Measurements from ENCODE around the gene GDF15.
"Not testable (repeated sequence)": the region's sequence is repeated elsewhere in the genome, so short reads cannot be mapped to it uniquely, and the experiment has no call there.

GDF15 gene

DNA sequence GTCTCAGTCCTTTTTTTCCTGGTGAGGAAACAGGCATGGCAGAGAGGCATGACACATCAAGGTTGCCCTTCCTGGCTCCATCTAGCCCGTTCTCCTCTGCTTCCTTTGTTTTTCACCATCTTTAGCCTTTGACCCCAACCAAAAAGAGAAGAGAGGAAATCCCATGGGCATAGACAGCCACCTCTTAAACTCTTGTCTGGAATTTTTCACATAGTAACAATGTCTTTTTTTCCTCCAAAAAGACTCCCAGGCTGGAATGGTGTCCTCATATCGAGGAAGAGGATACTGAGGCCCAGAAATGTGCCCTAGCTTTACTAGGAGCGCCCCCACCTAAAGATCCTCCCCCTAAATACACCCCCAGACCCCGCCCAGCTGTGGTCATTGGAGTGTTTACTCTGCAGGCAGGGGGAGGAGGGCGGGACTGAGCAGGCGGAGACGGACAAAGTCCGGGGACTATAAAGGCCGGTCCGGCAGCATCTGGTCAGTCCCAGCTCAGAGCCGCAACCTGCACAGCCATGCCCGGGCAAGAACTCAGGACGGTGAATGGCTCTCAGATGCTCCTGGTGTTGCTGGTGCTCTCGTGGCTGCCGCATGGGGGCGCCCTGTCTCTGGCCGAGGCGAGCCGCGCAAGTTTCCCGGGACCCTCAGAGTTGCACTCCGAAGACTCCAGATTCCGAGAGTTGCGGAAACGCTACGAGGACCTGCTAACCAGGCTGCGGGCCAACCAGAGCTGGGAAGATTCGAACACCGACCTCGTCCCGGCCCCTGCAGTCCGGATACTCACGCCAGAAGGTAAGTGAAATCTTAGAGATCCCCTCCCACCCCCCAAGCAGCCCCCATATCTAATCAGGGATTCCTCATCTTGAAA, at the start of gene GDF15:
Gene GDF15 (plus strand): TSS at position 484 of the 868 bp plus-strand sequence. CDS start 32 bp downstream, at position 516.
- DNase-seq (ENCODE audit: low read depth): peak; percentile 67

DNA sequence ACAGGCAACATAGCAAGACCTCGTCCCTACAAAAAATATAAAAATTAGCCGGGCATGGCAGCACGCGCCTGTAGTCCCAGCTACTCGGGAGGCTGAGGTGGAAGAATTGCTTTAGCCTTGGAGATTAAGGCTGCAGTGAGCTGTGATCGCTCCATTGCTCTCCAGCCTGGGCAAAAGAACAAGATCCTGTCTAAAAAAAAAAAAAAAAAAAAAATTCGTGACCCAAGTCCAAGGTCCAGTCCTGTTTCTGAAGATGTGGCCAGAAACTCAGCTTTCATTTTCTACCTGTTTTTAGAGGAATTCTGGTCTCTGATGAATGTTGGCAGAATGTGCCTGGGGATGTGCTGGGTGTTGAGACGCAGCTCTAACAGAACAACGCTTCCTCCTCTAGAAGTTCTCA, 47.4 kb upstream of the GDF15 start:
- no peak for DNase-seq (ENCODE audit: low read depth)

- DNase-seq (ENCODE audit: low read depth): no peak
Observed at GRCh38 chr19:18339723-18340122, 46.2 kb upstream of the GDF15 start.

GRCh38 chr19:18340190-18340989, 45.6 kb upstream of the GDF15 start, which contains the start of gene PGPEP1:
Gene PGPEP1, plus strand, starts transcription at chr19:18340598. Its CDS starts 84 bp downstream, at chr19:18340682.
- DNase-seq (ENCODE audit: low read depth): no peak

- DNase-seq (ENCODE audit: low read depth): no peak
Observed at GRCh38 chr19:18340990-18341868, 44.7 kb upstream of the GDF15 start.

DNA sequence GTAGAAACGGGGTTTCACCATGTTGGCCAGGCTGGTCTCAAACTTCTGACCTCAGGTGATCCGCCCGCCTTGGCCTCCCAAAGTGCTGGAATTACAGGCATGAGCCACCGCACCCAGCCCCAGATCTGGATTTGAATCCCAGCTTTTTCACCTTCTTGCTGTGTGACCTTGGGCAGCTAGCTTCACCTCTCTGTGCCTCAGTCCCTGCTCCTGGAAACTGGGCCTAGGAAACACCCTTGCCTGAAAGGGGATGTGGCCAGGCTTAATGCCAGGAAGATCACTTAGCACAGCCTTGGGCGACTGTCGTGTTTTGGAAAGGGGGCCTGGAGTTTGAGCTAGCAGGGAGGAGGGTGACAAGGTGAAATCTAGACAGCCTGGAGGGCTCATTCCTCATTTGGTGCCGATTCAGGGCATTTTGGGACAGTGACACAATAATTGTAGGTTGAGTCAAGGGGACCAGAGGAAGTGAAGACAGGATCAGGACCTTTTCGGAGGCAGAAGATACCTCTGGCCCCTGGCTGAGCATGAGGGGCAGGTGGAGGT, 43.8 kb upstream of the GDF15 start:
- no peak for DNase-seq (ENCODE audit: low read depth)

- no peak for DNase-seq (ENCODE audit: low read depth)
Observed at GRCh38 chr19:18344582-18344950, 41.4 kb upstream of the GDF15 start.

GRCh38 chr19:18345296-18345695, 40.7 kb upstream of the GDF15 start:
- no peak for DNase-seq (ENCODE audit: low read depth)

- DNase-seq (ENCODE audit: low read depth): no peak
Observed at GRCh38 chr19:18346091-18346490, 39.9 kb upstream of the GDF15 start.

DNA sequence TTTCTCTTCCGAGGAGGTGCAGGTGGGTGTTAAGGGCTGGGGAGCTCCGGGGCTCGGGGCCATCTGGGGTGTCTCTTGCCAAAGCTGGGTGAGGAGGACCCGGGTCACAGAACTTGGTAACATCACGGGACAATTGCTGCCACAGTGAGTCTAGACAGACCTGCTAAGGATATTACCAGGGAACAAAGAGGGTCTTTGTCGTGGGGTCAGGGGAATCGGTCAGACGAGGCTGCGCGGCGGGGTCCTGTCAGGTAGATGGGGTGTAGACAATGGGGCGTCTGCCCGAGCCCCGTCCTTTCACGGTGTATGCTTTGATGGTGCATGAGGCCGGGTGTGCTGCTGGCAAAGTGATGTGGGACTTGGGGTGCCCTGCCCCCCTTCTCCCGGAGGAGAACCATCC, 37.8 kb upstream of the GDF15 start:
- no peak for DNase-seq (ENCODE audit: low read depth)

- not testable (repeated sequence) for DNase-seq (ENCODE audit: low read depth)
Observed at GRCh38 chr19:18348818-18349339, 37.1 kb upstream of the GDF15 start.

DNA sequence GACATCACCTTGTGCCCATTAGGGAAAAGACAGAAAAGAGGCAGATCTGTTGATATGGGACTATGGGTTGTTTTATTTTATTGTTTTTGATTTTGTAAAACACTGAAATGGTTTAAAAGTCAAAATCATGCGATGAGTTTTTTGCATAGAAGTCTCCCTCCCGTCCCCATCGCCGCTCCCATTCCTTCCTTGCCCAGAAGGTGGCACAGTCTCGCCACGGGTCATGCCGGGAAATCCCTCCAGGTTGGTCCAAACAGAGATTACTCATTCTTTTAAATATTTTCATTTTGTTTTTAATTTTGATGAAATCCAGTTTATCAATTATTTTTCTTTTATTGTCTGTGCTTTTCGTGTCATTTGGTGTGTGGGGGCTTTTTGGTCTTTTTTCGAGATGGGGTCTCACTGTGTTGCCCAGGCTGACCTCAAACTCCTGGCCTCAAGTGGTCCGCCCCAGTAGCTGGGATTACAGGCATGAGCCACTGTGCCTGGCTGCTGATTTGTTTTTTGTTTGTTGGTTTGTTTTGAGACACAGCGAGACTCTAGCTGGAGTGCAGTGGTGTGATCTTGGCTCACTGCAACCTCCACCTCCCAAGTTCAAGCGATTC, 36.3 kb upstream of the GDF15 start:
- DNase-seq (ENCODE audit: low read depth): no peak

GRCh38 chr19:18350490-18350889, 35.5 kb upstream of the GDF15 start:
- no peak for DNase-seq (ENCODE audit: low read depth)

DNA sequence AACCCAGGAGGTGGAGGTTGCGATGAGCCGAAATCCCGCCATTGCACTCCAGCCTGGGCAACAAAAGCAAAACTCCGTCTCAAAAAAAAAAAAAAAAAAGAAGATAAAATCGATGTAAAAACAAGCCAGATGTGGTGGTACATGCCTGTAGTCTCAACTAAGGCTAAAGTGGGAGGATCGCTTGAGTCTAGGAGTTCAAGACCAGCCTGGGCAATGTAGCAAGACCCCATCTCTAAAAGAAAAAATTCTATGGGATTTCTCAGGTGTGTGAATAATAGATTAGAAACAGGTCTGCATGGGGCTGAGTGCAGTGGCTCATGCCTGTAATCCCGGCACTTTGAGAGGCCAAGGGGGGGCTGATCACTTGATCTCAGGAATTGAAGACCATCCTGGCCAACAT, 34.4 kb upstream of the GDF15 start:
- no peak for DNase-seq (ENCODE audit: low read depth)

GRCh38 chr19:18353378-18354005, 32.5 kb upstream of the GDF15 start:
- no peak for DNase-seq (ENCODE audit: low read depth)

DNA sequence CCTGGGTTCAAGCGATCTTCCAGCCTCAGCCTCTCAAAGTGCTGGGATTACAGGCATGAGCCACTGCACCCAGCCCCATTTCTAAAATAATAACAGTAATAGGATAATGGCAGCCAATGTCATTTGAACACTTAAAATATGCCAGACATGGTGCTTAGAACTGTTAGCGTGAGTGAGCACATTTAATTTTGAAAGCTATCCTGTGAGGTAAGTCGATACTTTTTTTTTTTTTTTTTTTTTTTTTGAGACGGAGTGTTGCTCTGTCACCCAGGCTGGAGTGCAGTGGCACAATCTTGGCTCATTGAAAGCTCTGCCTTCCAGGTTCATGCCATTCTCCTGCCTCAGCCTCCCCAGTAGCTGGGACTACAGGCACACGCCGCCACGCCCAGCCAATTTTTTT, 31.2 kb upstream of the GDF15 start:
- not testable (repeated sequence) for DNase-seq (ENCODE audit: low read depth)

GRCh38 chr19:18357041-18357440, 28.9 kb upstream of the GDF15 start:
- DNase-seq (ENCODE audit: low read depth): no peak

DNA sequence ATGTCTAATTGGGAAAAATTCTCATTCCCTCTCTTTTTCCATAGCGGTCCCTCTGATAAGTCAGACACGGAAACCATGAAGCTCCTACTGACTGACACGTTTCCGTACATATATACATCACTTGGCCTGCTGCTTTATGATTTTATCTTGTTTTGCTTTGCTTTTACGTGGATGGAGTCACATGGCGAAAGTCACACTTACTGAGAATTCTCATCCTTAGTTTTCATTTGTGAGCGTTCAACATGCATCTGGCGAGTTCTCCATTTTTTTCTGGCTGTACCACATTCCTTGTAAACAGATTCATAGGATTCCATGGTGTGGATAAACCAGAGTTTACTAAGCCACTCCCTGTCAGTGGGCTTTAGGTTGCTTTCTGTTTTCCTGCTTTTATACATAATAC, 24.3 kb upstream of the GDF15 start:
- no peak for DNase-seq (ENCODE audit: low read depth)

GRCh38 chr19:18362934-18363542, 22.9 kb upstream of the GDF15 start:
- DNase-seq (ENCODE audit: low read depth): no peak

DNA sequence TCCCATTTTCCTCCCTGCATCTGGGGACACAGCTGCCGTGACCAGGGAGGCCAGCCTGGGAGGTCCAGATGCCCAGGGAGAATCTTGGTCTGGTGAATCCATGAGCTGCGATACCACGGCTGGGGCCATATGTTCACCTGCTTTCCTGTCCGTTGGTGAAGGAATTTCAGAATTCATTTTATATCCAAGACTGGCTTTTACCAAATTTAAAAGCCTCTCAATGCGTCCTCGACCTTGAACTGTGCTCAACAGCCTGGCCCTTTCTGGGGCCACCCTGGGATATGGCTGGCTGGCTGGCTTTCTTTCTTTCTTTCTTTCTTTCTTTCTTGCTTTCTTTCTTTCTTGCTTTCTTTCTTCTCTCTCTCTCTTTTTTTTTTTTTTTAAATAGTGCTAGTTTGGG, 22.2 kb upstream of the GDF15 start:
- DNase-seq (ENCODE audit: low read depth): no peak
